GM12878 (cell line): Measurements from ENCODE around the gene CCDC83. TPM values are rescaled to one million over a fixed set of nuclear protein-coding genes. Genes with fewer than 3 reads are reported as not detected.

Experiments used
- ATAC-seq: fragments of 200-7000 bp; cut with Tn5 transposase; 3 replicates; pipeline ENCODE4 v1.9.1; 2020; ENCODE audit warnings: mild to moderate bottlenecking, moderate library complexity
- BruUV-seq: library from RNA; stranded (reverse); fragments of 400-500 nt; replicated peaks from 2 replicates; lab custom pipeline; 2021; lab: Mats Ljungman, UMichigan
- CTCF ChIA-PET: fragments of 300-600 bp; sonication (Branson Sonifier 250); formaldehyde crosslinking; extraction: SDS; loops from one replicate; lab custom pipeline; 2021; ENCODE audit warnings: inconsistent platforms; lab: Yijun Ruan, JAX
- POLR2A ChIA-PET: fragments of 350-600 bp; formaldehyde crosslinking; extraction: SDS; loops from one replicate; lab custom pipeline; 2021; ENCODE audit warnings: inconsistent platforms; lab: Charles Lee
- RAD21 ChIA-PET: fragments of 300-600 bp; sonication (Branson Sonifier 250); formaldehyde crosslinking; loops from one replicate; lab custom pipeline; 2023; ENCODE audit warnings: antibody characterized with exemption; ENCODE audit not compliant: unreplicated experiment; lab: Charles Lee
- SMC1A ChIA-PET: fragments of 300-600 bp; sonication (Branson Sonifier 250); formaldehyde crosslinking; loops from one replicate; lab custom pipeline; 2023; ENCODE audit not compliant: unreplicated experiment, uncharacterized antibody; lab: Charles Lee
- DNase-seq: peaks from one replicate; pipeline ENCODE4 v3.0.0-alpha.2; 2011; ENCODE audit warnings: low read depth, low spot score
- FAIRE-seq: peaks from 3 replicates; lab custom pipeline; 2011; peaks lifted over from hg19 to GRCh38; lab: Jason Lieb, UNC
- H2AFZ ChIP-seq: 2 replicates; pipeline ENCODE4 v1.6.0; 2011; ENCODE audit warnings: low read depth, low read length, control low read depth; ENCODE audit not compliant: control insufficient read depth
- H3K27ac ChIP-seq: 2 replicates; pipeline ENCODE4 v1.5.1; 2011; ENCODE audit warnings: control low read depth; ENCODE audit not compliant: control insufficient read depth, insufficient read depth
- H3K27me3 ChIP-seq, 2 experiments: replicated peaks in 1 of 2; 2 replicates each; pipeline versions ENCODE4 v1.6.0 to v1.6.1; 2011; ENCODE audit warnings: low read length in 1 of 2; ENCODE audit not compliant: control insufficient read depth in 2 of 2, insufficient read depth in 2 of 2
- H3K36me3 ChIP-seq, 2 experiments: 2 replicates each; pipeline ENCODE4 v1.5.1; 2011; ENCODE audit warnings: low read length in 1 of 2; ENCODE audit not compliant: control insufficient read depth in 2 of 2, insufficient read depth in 2 of 2
- H3K4me1 ChIP-seq: 2 replicates; pipeline ENCODE4 v1.6.1; 2011; ENCODE audit warnings: mild to moderate bottlenecking, low read length, moderate library complexity, mixed read lengths; ENCODE audit not compliant: control insufficient read depth, insufficient read depth
- H3K4me2 ChIP-seq: 2 replicates; pipeline ENCODE4 v1.6.0; 2011; ENCODE audit warnings: control low read depth; ENCODE audit not compliant: control insufficient read depth, insufficient read depth
- H3K4me3 ChIP-seq: fragments of 200-600 bp; sonication (generic); 2 replicates; pipeline ENCODE4 v1.5.1; 2016
- H3K79me2 ChIP-seq: 2 replicates; pipeline ENCODE4 v1.6.0; 2011; ENCODE audit warnings: low read length; ENCODE audit not compliant: control insufficient read depth, insufficient read depth
- H3K9ac ChIP-seq: 2 replicates; pipeline ENCODE4 v1.8.0; 2011; ENCODE audit warnings: low read length, control low read depth, mixed read lengths; ENCODE audit not compliant: control insufficient read depth, insufficient read depth
- H3K9me3 ChIP-seq: replicated peaks from 3 replicates; pipeline ENCODE4 v1.5.1; 2011; ENCODE audit warnings: mild to moderate bottlenecking, low read length; ENCODE audit not compliant: control insufficient read depth, insufficient read depth
- H4K20me1 ChIP-seq: 2 replicates; pipeline ENCODE4 v1.6.0; 2011; ENCODE audit not compliant: control insufficient read depth, insufficient read depth
- BCL11A ChIP-seq: IDR thresholded peaks from 2 replicates; pipeline ENCODE4 v1.6.1; 2011; ENCODE audit warnings: low read depth, low read length
- BCL3 ChIP-seq: IDR thresholded peaks from 2 replicates; pipeline ENCODE4 v1.6.1; 2011; ENCODE audit warnings: borderline replicate concordance, low read depth, mild to moderate bottlenecking, moderate library complexity, low read length; ENCODE audit not compliant: insufficient read depth, poor library complexity, severe bottlenecking
- BMI1 ChIP-seq: fragments of 450-650 bp; IDR thresholded peaks from 2 replicates; pipeline ENCODE4 v1.6.1; 2016; ENCODE audit warnings: mild to moderate bottlenecking, moderate library complexity, borderline replicate concordance
- CBFB ChIP-seq: IDR thresholded peaks from 2 replicates; pipeline ENCODE4 v1.6.1; 2016; ENCODE audit warnings: antibody characterized with exemption, low read depth
- CHD1 ChIP-seq: IDR thresholded peaks from 2 replicates; pipeline ENCODE4 v1.6.1; 2012; ENCODE audit warnings: low read depth, low read length, improper control_type of control experiment
- E4F1 ChIP-seq: fragments of 450-650 bp; IDR thresholded peaks from 2 replicates; pipeline ENCODE4 v1.6.1; 2018; ENCODE audit warnings: borderline replicate concordance, mild to moderate bottlenecking; ENCODE audit not compliant: partially characterized antibody
- EGR1 ChIP-seq, 2 experiments: IDR thresholded peaks; 1 replicate in 1 of 2; 2 replicates in 1 of 2; pipeline ENCODE4 v1.6.1; 2011 to 2012; ENCODE audit warnings: low read depth in 2 of 2, low read length in 2 of 2, borderline replicate concordance in 1 of 2, mild to moderate bottlenecking in 1 of 2, moderate library complexity in 1 of 2
- ELK1 ChIP-seq: IDR thresholded peaks from 2 replicates; pipeline ENCODE4 v1.6.1; 2012; ENCODE audit warnings: low read depth, low read length, improper control_type of control experiment
- HDAC2 ChIP-seq: fragments of 200-600 bp; sonication (generic); IDR thresholded peaks from 2 replicates; pipeline ENCODE4 v1.6.1; 2017
- HDGF ChIP-seq: fragments of 450-650 bp; IDR thresholded peaks from 2 replicates; pipeline ENCODE4 v1.6.1; 2016; ENCODE audit warnings: antibody characterized with exemption
- MEF2B ChIP-seq: fragments of 450-650 bp; IDR thresholded peaks from 2 replicates; pipeline ENCODE4 v1.6.1; 2018; ENCODE audit warnings: mild to moderate bottlenecking, moderate library complexity; ENCODE audit not compliant: partially characterized antibody, poor library complexity, severe bottlenecking
- MTA2 ChIP-seq: fragments of 450-650 bp; IDR thresholded peaks from 2 replicates; pipeline ENCODE4 v1.6.1; 2016; ENCODE audit warnings: low read depth, mild to moderate bottlenecking, moderate library complexity
- PAX5 ChIP-seq: IDR thresholded peaks from 2 replicates; pipeline ENCODE4 v1.6.1; 2011; ENCODE audit warnings: low read depth, low read length, borderline replicate concordance
- POLR2A ChIP-seq: IDR thresholded peaks from 2 replicates; pipeline ENCODE4 v1.6.1; 2011; ENCODE audit warnings: low read depth, mild to moderate bottlenecking, low read length
- POLR2AphosphoS2 ChIP-seq: IDR thresholded peaks from 2 replicates; pipeline ENCODE4 v1.6.1; 2011; ENCODE audit warnings: low read depth, mild to moderate bottlenecking, low read length, improper control_type of control experiment, moderate library complexity
- RAD51 ChIP-seq: fragments of 450-650 bp; IDR thresholded peaks from 2 replicates; pipeline ENCODE4 v1.6.1; 2016; ENCODE audit warnings: moderate library complexity, mild to moderate bottlenecking, inconsistent platforms
- SIX5 ChIP-seq: IDR thresholded peaks from 2 replicates; pipeline ENCODE4 v1.6.1; 2011; ENCODE audit warnings: mild to moderate bottlenecking, low read depth, low read length, moderate library complexity; ENCODE audit not compliant: severe bottlenecking
- SMAD5 ChIP-seq: IDR thresholded peaks from 2 replicates; pipeline ENCODE4 v1.6.1; 2016; ENCODE audit warnings: antibody characterized with exemption, low read depth
- SRF ChIP-seq, 2 experiments: IDR thresholded peaks; 2 replicates each; pipeline ENCODE4 v1.6.1; 2011; ENCODE audit warnings: low read depth in 2 of 2, low read length in 2 of 2, mild to moderate bottlenecking in 1 of 2, moderate library complexity in 1 of 2
- TBL1XR1 ChIP-seq: IDR thresholded peaks from 2 replicates; pipeline ENCODE4 v1.6.1; 2012; ENCODE audit warnings: low read depth, low read length, improper control_type of control experiment
- USF1 ChIP-seq: IDR thresholded peaks from 2 replicates; pipeline ENCODE4 v1.6.1; 2011; ENCODE audit warnings: borderline replicate concordance, low read depth, mild to moderate bottlenecking, moderate library complexity, mixed read lengths, low read length; ENCODE audit not compliant: insufficient read depth; ENCODE audit errors: extremely low read length
- ZBED1 ChIP-seq: IDR thresholded peaks from 2 replicates; pipeline ENCODE4 v1.6.1; 2016; ENCODE audit warnings: borderline replicate concordance
- whole genome bisulfite sequencing: methylation state at CpG from one replicate; pipeline ENCODE4 v1.1.6; 2016; ENCODE audit warnings: low lambda C conversion rate; ENCODE audit not compliant: insufficient replicate concordance, insufficient coverage; ENCODE audit errors: missing lambda C conversion rate; 5-methylcytosine and 5-hydroxymethylcytosine counted together
- in situ Hi-C: fragments of 300-500 bp; cut with MboI; formaldehyde crosslinking; loops from 9 replicates; pipeline ENCODE4 v1.14.3; 2018; ENCODE audit warnings: mixed read lengths
- intact Hi-C: fragments of 100-400 bp; cut with micrococcal nuclease; formaldehyde crosslinking; loops from one replicate; pipeline ENCODE4 v1.14.2; 2022; ENCODE audit not compliant: unreplicated experiment
- polyA plus RNA-seq, 11 experiments: library from polyadenylated mRNA; depleted of rRNA in 4 of 11; unstranded in 6 of 11; stranded (reverse) in 5 of 11; fragments of >200 nt; fragmentation: Nextera tagmentation in 4 of 11; fragmentation: Illumina TruSeq in 1 of 11; extraction: Ambion mirVana in 4 of 11; extraction: Trizol in 1 of 11; gene quantifications; 1 replicate in 1 of 11; 2 replicates in 10 of 11; pipeline versions ENCODE4 v1.2.1 to v1.2.3, GENCODE V29; 2011 to 2016; ENCODE audit warnings: inconsistent platforms in 2 of 11, missing spikeins in 2 of 11, low read depth in 1 of 11
- total RNA-seq, 4 experiments: library from RNA; depleted of rRNA in 3 of 4; stranded (reverse); fragments of >200 nt in 3 of 4; fragmentation: Illumina TruSeq in 1 of 4; extraction: Trizol in 1 of 4; gene quantifications; 2 replicates each; pipeline versions ENCODE4 v1.2.1 to v1.2.3, GENCODE V29; 2013 to 2021

Gene CCDC83
- total and polyA plus RNA-seq, 10 of the 15 experiments (the other 5 are each of a cell fraction or from before 2014, with no cell fraction given): not detected

- no peak overlapping the region for H3K9ac ChIP-seq
- no peaks in the 10 kb centered on the region for H4K20me1 ChIP-seq
- ATAC-seq: no peak
- H3K79me2 ChIP-seq: no peaks in the 10 kb centered on the region
- no peak overlapping the region for H3K27ac ChIP-seq
- H3K36me3 ChIP-seq: peaks cover 2 to 10% of the 10 kb centered on the region in 2 experiments
- 85% methylated on average over 4 of the region's 4 CpGs for WGBS
- RAD21 ChIA-PET: no interaction called here
- H3K4me2 ChIP-seq: no peak overlapping the region
- POLR2A ChIA-PET: no interaction called here
- H3K27me3 ChIP-seq: no peaks in the 10 kb centered on the region
- no peak overlapping the region for H3K4me3 ChIP-seq
- BruUV-seq: no TSS peak
- H3K9me3 ChIP-seq: peaks cover 3% of the 10 kb centered on the region; the same call in 2 of the 3 replicates
- CTCF ChIA-PET: no interaction called here
- no peak overlapping the region for H2AFZ ChIP-seq
- in situ Hi-C loops (no loop called here), intact Hi-C loops (no loop called here)
- H3K4me1 ChIP-seq: peaks cover 13% of the 10 kb centered on the region
- DNase-seq: no peak
- SMC1A ChIA-PET: no interaction called here
- FAIRE-seq: no peak
- no peak for TF ChIP-seq MEF2B
- no peak for TF ChIP-seq PAX5
- no peak for TF ChIP-seq MTA2
- TF ChIP-seq ZBED1: no peak
- no peak for TF ChIP-seq SIX5
- TF ChIP-seq HDGF: no peak
- TF ChIP-seq ELK1: no peak
- TF ChIP-seq POLR2AphosphoS2: peak; percentile 52; the same call in 1 of the 2 replicates
- TF ChIP-seq TBL1XR1: no peak
- no peak for TF ChIP-seq RAD51
- no peak for TF ChIP-seq BCL11A
- TF ChIP-seq USF1: no peak
- TF ChIP-seq BMI1: no peak
- TF ChIP-seq POLR2A: peak; percentile 59
- no peak for TF ChIP-seq HDAC2
- TF ChIP-seq EGR1 (IDR thresholded peaks at IDR 0.05; ENCODE audit: borderline replicate concordance in 1 of 2, low read depth in 2 of 2, low read length in 2 of 2): no peak
- peak; percentile 20 for TF ChIP-seq BCL3
- TF ChIP-seq E4F1: no peak
- no peak for TF ChIP-seq SRF (IDR thresholded peaks at IDR 0.05; ENCODE audit: low read depth in 2 of 2, low read length in 2 of 2)
- no peak for TF ChIP-seq CHD1
- no peak for TF ChIP-seq CBFB
- no peak for TF ChIP-seq SMAD5
Observed at GRCh38 chr11:85951049-85951405, 95.8 kb downstream of the CCDC83 start.
